GM19397 (cell line): ENCODE measurements around the gene MND1.

Source experiments
- ATAC-seq: cut with Tn5 transposase; IDR thresholded peaks from one replicate; pipeline ENCODE4 v1.9.1; 2021; ENCODE audit warnings: mild to moderate bottlenecking, moderate library complexity; ENCODE audit not compliant: unreplicated experiment

MND1 gene

DNA sequence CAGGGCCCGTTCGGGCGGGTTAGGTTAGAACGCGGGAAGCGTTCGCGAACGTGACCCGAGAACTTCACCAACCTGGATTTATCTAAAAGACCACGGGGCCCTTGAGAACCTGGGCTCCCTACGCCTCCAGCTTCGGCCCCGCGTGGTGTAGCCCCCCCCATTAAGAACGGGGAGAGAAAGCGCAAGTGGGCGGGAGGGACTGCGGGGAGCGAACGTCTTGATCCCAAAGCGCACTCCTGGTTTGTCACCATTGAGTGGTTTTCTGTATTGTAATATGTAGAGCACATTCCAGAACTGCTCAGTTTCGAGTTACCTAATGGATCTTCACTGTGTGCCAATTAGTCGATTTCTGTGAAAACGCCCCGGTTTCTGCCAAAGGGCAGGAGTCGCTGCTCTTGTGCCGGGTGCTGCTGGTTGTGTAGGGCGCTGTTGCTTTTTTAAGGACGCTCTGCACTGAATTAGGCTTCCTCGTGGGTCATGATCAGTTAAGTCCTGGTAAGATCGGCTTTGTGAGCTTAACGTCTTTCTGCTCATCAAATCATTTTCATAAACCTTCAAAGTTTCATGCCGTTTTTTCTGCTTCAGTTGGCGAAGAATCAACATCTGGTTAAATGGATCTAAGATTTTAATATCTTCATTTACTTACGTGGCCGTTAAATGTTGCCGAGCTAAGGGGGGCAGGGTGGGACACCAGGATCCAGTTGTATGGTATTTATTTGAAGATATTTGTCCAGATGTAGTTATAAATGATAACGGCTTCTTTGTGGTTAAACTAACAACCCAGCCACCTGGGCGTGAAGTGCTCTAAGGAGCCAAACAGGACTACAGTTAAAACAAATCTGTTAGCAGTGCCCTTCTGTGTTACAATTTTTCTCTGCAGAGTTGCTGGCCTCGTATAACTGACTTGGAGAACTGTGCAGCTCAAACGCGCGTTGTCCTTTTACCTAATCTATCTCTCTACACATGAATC is 809 bp downstream of the MND1 start:
- peak; percentile 17 for ATAC-seq

DNA sequence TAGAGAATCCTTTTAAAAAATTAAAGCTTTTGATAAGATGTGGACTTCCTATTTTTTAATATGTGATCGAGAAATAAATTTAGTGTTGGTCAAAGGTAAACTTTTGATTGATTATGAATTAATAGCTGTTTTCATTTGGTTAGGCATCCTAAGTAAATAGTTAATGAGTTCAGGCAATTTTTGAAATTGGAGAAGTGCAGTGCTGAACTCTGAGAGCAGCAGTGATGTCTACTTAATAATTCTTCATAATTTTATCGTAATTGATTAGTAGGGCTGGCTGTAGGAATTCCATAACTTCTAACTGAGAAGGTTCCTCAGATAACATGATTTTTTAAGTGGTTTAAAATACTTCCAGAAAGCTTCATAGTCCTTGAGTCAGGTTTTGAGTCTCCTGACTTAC is 1.5 kb downstream of the MND1 start:
- ATAC-seq, result no peak

DNA sequence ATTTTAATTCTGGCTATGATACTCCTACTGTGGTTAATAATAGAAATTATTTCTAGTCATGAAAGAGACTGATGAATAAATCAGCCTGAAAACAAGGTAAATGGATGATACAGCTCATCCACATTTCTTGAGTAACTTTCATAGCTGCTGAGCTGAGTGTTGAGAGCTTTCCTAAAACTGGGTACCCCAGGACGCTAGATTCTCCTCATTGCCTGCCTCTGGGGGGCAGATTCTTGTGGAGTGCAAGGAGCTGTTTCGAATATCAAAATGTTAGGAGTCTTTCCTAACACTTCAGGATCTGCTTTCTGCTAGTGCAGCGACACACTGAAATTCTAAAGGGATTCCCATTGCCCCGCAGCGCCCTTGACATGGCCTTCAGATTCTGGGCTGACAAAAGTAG is 2.1 kb downstream of the MND1 start:
- ATAC-seq, result no peak

DNA sequence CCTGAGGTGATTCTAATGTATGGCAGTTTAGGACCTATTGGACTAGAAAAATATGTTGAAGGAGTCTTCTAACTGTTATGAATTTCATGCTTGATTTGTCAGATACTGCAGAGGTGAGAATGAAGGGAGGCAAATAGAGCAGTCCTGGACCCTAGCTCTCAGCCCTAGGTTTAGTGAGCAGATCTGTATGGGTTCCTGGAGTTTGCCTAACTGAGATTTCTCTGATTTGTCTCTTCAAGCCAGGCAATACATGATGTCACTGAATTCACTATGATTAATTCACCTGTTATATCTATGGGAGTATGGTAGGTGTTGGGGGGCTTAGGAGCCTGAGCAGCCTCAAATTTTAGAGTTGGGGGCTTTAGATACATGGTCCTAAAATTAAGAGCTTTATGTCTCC is 2.6 kb downstream of the MND1 start:
- no peak for ATAC-seq

DNA sequence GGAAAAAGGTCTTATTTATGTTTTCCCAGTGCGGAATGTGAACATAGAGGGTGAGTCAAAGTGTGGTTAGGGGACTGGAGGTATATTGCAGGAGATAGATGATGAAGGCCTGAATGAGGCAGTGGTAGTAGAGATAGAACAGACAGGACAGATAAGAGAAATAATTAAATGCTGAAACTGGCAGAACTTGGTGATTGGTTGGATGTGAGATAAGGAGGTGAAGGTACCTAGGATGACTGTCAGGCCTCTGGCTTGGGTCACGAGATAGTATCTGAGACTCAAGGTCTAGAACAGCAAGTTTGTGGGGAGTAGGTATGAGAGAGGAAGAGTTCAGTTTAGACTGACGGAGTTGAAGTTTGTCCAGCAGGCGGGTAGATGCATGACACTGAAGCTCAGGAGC is 3.5 kb downstream of the MND1 start:
- no peak for ATAC-seq

DNA sequence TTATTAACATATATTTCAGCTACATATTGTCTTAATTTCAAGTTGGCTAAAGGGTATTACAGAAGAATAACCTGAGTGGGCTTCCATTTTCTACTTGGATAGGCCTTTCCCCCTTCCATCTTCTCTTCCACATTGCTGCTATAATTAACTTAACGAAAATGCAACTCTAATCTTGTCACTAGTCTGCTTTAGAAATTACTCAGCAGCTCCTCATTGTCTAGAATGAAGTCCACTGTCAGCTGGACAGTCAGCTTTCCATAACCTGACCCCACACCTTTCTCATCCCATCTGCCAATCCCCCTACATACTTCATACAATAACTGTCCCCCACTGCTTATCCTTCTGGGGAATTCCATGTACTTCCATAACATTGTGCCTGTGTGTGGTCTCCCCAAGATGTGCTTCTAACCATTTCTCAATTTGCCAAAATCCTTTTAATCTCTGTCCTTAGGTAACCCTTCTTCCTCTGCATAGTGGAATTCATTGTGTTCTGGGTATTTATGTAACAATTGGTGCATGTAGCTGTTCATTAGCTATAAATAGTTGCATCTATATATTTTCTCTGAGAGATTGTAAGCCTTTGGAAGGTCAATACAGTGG is 4.8 kb downstream of the MND1 start:
- ATAC-seq, result no peak

DNA sequence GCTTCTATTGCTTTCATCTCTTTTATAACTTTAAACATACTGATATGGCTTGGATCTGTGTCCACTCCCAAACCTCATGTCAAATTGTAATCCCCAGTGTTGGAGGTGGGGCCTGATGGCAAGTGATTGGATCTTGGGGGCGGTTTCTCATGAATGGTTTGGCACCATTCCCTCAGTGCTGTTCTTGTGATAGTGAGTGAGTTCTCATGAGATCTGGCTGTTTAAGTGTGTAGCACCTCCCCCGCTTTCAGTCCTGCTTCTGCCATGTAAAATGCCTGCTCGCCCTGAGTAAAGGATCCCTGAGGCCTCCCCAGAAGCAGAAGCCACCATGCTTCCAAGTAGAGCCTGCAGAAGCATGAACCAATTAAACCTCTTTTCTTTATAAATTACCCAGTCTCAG is 17.7 kb downstream of the MND1 start:
- ATAC-seq, result no peak

DNA sequence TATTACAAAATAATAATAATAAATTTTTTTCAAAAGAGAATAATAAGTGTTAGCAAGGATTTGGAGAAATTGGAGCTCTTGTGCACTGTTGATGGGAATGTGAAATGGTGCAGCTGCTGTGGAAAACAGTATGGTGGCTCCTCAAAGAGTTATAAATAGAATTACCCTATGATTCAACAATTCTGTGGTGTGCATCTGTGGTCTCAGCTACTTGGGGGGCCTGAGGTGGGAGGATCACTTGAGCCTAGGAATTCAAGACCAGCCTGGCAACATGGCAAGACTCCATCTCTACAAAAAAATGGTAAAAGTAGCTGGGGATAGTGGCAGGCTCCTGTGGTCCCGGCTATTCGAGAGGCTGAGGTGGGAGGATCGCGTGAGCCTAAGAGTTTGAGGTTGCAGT is 19.6 kb downstream of the MND1 start:
- no peak for ATAC-seq

DNA sequence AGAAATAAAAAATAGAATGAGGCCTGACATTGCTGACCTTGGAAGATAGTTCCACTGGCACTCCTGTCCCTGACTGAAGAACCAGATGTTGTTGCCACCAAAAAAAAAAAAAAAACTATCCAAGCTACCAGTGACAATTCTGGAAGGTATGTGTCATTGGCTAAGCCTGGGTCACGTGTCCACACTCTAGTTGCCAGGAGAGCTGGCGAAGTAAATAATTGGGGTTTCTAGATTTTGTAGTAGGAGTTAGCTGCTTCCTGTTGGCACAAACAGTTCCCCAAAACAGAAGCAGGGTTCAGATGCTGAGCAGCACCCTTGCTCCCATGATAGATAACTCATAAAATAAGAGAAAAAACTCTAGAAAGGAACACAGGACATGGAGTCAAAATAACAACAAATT is 20.5 kb downstream of the MND1 start:
- no peak for ATAC-seq

DNA sequence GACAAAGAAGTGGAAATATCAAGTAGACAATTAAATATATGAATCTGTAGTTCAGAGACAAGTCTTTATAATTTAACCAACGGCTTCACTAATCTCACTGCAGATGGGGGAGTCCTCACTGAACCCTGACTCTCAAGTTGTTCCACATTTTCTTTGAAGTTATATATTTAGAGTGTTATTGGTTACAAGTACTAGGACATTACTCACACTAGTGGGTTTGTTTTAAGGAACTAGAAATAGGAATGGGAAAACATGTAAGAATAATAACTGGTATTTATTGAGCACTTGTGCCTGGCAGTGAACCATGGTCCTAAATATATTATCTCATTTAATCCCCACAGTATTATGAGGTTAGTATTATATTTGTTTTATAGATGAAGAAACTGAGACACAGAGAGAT is 22.0 kb downstream of the MND1 start:
- ATAC-seq, result no peak

DNA sequence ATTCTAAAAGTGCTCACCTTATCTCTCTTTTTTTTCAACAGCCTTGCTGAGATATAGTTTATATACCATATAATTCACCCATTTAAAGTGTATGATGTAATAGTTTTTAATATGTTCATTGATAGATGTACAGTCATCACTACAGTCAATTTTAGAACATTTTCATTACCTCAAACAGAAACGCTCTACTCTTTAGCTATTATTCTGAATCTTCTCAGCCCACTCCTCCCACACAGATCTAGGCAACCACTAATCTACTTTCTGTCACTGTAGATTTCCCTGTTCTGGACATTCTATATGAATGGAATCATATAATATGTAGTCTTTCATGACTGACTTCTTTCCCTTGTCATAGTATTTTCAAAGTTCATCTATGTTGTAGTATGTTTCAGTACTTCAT is 22.6 kb downstream of the MND1 start:
- no peak for ATAC-seq

DNA sequence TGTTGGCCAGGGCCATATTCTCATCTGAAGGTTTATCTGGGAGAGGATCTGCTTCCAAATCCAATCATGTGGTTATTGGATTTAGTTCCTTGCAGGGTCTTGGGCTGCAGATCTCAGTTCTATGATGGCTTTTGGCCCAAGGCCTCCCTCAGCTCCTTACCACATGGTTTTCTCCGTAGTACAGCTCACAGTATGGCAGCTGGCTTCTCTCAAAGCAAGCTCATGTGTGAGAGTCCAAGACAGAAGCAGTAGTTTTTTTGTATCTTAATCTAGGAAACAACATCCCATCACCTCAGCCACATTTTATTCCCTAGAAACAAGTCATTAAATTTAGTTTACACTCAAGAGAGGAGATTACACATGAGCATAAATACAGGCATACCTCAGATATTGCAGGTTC is 24.5 kb downstream of the MND1 start:
- no peak for ATAC-seq

DNA sequence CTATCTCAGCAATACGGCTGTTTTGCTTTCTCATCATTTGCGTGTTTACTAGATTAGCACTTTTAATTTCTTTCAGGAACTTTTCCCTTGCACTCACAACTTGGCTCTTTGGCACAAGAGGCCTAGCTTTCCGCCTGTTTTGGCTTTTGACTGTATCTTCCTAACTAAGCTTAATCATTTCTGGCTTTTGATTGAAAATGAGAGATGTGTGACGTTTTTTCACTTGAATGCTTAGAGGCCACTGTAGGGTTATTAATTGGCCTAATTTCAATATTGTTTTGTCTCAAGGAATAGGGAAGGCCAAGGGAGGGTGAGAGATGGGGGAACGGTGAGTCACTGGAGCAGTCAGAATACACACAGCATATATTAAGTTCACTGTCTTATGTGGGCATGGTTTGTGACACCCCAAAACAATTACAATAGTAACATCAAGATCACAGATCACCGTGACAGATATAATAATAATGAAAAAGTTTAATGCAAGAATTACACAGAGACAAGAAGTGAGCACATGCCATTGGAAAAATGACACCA is 27.3 kb downstream of the MND1 start:
- ATAC-seq, result no peak

DNA sequence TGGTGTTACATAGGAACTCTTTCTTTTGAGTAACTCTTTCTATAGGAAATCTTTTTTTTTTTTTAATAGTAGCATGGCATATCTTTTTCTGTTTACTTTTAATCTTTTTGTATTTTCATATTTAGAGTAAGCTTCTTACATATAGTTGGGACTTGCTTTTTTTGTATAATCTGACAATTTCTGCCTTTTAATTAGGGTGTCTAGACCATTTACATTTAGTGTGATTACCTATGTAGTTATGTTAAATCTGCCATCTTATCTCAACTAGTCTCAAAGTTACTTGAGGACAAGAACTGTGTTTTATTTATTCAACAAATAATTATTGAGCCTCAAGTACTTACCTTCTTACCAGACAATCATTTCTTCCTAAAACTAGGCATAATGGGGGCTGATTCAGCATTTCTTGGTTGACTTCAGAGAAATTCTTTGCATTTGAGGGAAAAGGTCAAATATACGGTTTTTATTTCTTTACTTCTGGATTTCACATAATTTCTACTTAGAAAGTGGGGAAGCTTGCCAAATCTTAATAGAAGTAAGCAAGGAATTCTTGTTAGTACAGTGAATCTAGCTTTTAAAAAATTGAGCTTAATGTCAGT is 28.6 kb downstream of the MND1 start:
- no peak for ATAC-seq

DNA sequence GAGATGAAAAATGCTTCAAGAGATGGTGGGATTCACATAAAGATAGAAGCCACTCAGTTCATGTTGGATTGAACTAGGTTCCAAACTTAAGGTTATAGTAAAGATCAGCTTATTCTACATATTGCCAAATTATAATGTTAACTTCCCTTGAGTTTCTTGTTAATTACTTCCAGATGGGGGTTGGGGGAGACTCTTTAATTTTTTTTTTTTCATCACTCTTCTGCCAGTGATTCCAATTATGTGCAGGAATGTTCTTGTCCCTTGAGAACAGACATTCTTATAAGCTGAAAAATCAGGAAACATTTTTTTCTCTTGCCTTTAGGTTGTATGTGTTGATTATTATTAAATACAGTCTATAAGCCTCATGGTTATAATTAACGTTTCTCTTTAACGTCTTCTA is 30.0 kb downstream of the MND1 start:
- ATAC-seq, result no peak

DNA sequence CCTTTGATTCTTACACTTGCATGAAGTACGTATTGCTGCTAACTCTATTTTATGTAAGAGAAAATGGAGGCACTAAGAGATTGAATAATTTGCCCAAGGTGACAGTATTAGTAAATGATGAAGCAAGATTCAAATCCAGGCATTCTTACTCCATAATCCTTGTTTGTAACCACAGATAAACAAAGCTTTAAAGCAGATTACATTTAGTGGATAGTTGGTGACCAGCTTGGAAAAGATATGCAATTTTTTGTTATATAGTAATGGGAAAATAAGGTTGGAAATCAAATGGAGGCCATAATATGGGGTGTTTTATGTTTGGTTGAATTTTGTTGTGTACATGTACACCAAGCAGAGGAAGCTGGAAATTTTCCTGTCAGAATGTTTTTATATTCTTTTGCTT is 30.8 kb downstream of the MND1 start:
- ATAC-seq, result no peak

DNA sequence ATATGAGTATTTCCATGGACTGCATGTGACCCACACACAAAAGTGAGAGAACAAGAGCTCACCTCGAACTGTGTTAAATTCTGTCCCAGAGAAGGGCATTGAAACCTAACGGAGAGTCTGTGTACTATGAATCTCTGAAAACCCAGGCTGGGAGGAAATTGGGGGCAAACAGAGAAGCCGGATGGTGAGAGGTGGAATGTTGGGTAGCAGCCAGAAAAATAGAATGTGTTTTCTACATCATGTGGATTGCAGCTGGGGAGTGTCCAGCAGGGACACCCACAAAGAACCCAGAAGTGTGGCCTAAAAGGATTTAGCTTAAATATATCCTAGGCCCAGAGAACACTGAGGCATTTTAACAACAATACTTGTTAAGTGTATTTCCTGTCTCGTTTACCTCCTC is 38.6 kb downstream of the MND1 start:
- ATAC-seq, result no peak

DNA sequence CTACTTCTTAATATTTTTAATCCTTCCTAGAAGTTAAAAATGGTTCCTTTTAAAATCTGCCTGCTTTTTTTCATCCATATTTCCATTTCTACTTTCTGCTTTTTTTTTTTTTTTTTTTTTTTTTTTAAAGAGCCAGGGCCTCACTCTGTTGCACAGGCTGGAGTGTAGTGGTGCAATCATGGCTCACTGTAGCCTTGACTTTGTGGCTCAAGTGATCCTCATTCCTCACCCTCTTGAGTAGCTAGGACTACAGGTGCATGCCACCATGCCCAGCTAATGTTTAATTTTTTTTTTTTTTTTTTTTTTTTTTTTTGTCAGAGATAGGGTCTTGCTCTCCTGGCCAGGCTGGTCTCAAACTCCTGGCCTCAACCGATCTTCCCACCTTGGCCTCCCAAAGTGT is 39.7 kb downstream of the MND1 start:
- no peak for ATAC-seq

DNA sequence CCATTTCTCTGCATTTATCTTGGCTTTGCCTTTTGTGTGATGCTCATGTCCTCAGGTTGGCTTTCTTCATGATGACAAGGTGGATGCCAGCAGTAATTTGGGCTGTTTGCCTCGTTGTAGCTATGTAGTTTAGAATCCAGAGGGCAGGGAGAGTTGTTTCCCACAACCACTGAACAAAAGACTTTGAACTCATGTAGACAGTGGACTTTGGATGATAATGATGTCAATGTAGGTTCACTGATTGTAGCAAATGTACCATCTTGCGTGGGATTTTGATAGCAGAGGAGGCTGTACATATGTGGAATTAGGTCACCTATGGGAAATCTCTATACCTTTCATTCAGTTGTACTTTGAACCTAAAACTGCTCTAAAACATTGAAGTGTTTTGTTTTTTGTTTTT is 41.3 kb downstream of the MND1 start:
- no peak for ATAC-seq

DNA sequence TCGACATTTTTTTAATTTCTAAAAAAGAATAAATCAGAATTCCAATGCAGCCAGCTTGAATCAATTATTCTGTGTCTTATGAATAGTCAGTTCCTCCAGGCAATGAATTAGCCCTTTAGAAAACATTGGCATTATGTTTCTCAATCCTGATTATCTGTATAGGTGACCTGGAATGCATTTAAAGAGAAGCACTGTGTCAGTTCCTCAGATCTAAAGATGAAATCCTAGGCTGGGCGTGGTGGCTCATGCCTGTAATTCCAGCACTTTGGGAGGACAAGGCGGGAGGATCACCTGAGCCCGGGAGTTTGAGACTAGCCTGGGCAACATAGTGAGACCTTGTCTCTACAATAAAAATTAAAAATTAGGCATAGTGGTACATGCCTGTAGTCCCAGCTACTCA is 43.5 kb downstream of the MND1 start:
- no peak for ATAC-seq

DNA sequence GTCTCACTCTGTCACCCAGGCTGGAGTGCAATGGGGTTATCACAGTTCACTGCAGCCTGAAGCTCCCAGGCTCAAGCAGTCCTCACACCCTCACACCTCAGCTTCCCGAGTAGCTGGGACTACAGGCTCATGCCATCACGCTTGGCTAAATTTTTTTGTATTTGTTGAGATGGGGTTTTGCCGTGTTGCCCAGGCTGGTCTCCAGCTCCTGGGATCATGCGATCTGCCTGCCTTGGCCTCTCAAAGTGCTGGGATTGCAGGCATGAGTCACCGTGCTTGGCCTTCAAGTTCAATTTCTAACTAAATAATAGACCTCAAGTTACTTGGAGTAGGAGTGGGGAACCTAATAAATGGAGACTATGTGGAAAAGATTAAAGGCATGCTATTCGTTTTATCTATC is 48.9 kb downstream of the MND1 start:
- ATAC-seq, result no peak

DNA sequence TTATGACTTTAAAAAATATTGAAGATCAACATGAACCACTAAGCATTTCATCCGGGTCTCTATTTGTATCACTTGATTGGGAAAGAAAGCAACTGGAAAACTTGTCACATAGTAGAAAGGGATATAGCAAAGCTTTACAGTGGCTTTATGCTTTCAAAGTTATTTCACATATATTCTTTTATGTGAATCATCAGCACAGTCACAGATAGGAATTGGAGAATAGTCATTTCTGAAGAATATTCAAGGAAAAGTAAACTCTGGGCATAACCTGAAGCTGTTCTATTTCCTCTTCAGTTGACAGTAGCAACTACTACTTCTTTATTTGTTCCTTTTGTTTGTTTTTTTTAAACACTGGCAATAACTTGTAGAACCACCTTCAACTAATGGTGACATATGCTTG is 50.5 kb downstream of the MND1 start:
- no peak for ATAC-seq
